Effector memory CD4-positive, alpha-beta T cell (primary cell): Measurements from ENCODE around the gene PRDM2.

Source experiments
- DNase-seq, 3 donors: peaks; one replicate each; pipeline ENCODE4 v3.0.0-alpha.2; 2020
- H3K27ac ChIP-seq: 2 replicates; pipeline ENCODE4 v1.7.0; 2013; ENCODE audit warnings: mild to moderate bottlenecking, low read length, moderate library complexity; ENCODE audit not compliant: insufficient read depth, poor library complexity, severe bottlenecking
- H3K27me3 ChIP-seq: replicated peaks from 2 replicates; pipeline ENCODE4 v1.7.0; 2013; ENCODE audit warnings: mild to moderate bottlenecking, low read length; ENCODE audit not compliant: insufficient read depth, control insufficient read depth, poor library complexity, severe bottlenecking
- H3K36me3 ChIP-seq: 2 replicates; pipeline ENCODE4 v1.7.0; 2013; ENCODE audit warnings: mild to moderate bottlenecking, low read length, moderate library complexity; ENCODE audit not compliant: control insufficient read depth, insufficient read depth
- H3K4me1 ChIP-seq: 2 replicates; pipeline ENCODE4 v1.7.0; 2013; ENCODE audit warnings: low read length, mild to moderate bottlenecking; ENCODE audit not compliant: control insufficient read depth, insufficient read depth, poor library complexity, severe bottlenecking
- H3K4me3 ChIP-seq: 2 replicates; pipeline ENCODE4 v1.7.0; 2013; ENCODE audit warnings: low read length, low read depth, mild to moderate bottlenecking; ENCODE audit not compliant: insufficient read depth, poor library complexity, severe bottlenecking
- H3K9me3 ChIP-seq: 2 replicates; pipeline ENCODE4 v1.7.0; 2013; ENCODE audit warnings: mild to moderate bottlenecking, low read length, moderate library complexity; ENCODE audit not compliant: control insufficient read depth

Gene PRDM2

GRCh38 chr1:13819642-13820041, 119.7 kb downstream of the PRDM2 start:
- Histone ChIP-seq H3K27ac (no peak overlapping the region), H3K4me3 (no peak overlapping the region), H3K36me3 (peaks cover 18% of the 10 kb centered on the region), H3K9me3 (no peaks in the 10 kb centered on the region), H3K27me3 (no peaks in the 10 kb centered on the region), H3K4me1 (no peaks in the 10 kb centered on the region)
- no peak for DNase-seq

GRCh38 chr1:13820055-13820454, 120.1 kb downstream of the PRDM2 start:
- peaks cover 18% of the 10 kb centered on the region for H3K36me3 ChIP-seq
- no peak for DNase-seq
- no peaks in the 10 kb centered on the region for H3K4me1 ChIP-seq
- H3K27me3 ChIP-seq = no peaks in the 10 kb centered on the region
- no peak overlapping the region for H3K4me3 ChIP-seq
- H3K27ac ChIP-seq = no peak overlapping the region
- no peaks in the 10 kb centered on the region for H3K9me3 ChIP-seq

- Histone ChIP-seq H3K27ac (no peak overlapping the region), H3K9me3 (no peaks in the 10 kb centered on the region), H3K27me3 (no peaks in the 10 kb centered on the region), H3K36me3 (peaks cover 18% of the 10 kb centered on the region), H3K4me1 (no peaks in the 10 kb centered on the region), H3K4me3 (no peak overlapping the region)
- no peak for DNase-seq
These were observed 120.5 kb downstream of the PRDM2 start for GRCh38 chr1:13820456-13820855.

- Histone ChIP-seq H3K4me3 (no peak overlapping the region), H3K27me3 (no peaks in the 10 kb centered on the region), H3K4me1 (no peaks in the 10 kb centered on the region), H3K36me3 (peaks cover 18% of the 10 kb centered on the region), H3K9me3 (no peaks in the 10 kb centered on the region), H3K27ac (no peak overlapping the region)
- no peak for DNase-seq
These were observed 123.3 kb downstream of the PRDM2 start for GRCh38 chr1:13823126-13823880.

- Histone ChIP-seq H3K36me3 (peaks cover 18% of the 10 kb centered on the region), H3K27ac (no peak overlapping the region), H3K9me3 (no peaks in the 10 kb centered on the region), H3K4me3 (no peak overlapping the region), H3K27me3 (no peaks in the 10 kb centered on the region), H3K4me1 (no peaks in the 10 kb centered on the region)
- DNase-seq = no peak
These were observed 123.9 kb downstream of the PRDM2 start for GRCh38 chr1:13823936-13824335.

- H3K9me3 ChIP-seq = no peaks in the 10 kb centered on the region
- H3K27me3 ChIP-seq = no peaks in the 10 kb centered on the region
- DNase-seq = no peak
- H3K36me3 ChIP-seq = peaks cover 18% of the 10 kb centered on the region
- H3K4me1 ChIP-seq = no peaks in the 10 kb centered on the region
- no peak overlapping the region for H3K4me3 ChIP-seq
- H3K27ac ChIP-seq = no peak overlapping the region
These were observed 124.6 kb downstream of the PRDM2 start for GRCh38 chr1:13824626-13825025.

- no peak overlapping the region for H3K27ac ChIP-seq
These were observed 125.0 kb downstream of the PRDM2 start for GRCh38 chr1:13825033-13825432.

GRCh38 chr1:13826009-13826408, 126.0 kb downstream of the PRDM2 start:
- Histone ChIP-seq H3K4me1 (no peaks in the 10 kb centered on the region), H3K36me3 (peaks cover 13% of the 10 kb centered on the region), H3K4me3 (no peak overlapping the region), H3K27ac (no peak overlapping the region), H3K9me3 (no peaks in the 10 kb centered on the region), H3K27me3 (no peaks in the 10 kb centered on the region)
- no peak for DNase-seq

More at GRCh38 chr1:13825033-13825432, 125.0 kb downstream of the PRDM2 start:
- Histone ChIP-seq H3K27me3 (no peaks in the 10 kb centered on the region), H3K36me3 (peaks cover 18% of the 10 kb centered on the region), H3K4me3 (no peak overlapping the region), H3K9me3 (no peaks in the 10 kb centered on the region), H3K4me1 (no peaks in the 10 kb centered on the region)
- no peak for DNase-seq

- H3K27me3 ChIP-seq = no peaks in the 10 kb centered on the region
- no peak overlapping the region for H3K27ac ChIP-seq
- no peak overlapping the region for H3K4me3 ChIP-seq
- no peaks in the 10 kb centered on the region for H3K4me1 ChIP-seq
- no peak for DNase-seq
- peaks cover 12% of the 10 kb centered on the region for H3K36me3 ChIP-seq
- no peaks in the 10 kb centered on the region for H3K9me3 ChIP-seq
These were observed 126.6 kb downstream of the PRDM2 start for GRCh38 chr1:13826591-13826990.

- Histone ChIP-seq H3K27ac (no peak overlapping the region), H3K9me3 (no peaks in the 10 kb centered on the region), H3K4me3 (no peak overlapping the region), H3K4me1 (no peaks in the 10 kb centered on the region), H3K36me3 (no peaks in the 10 kb centered on the region), H3K27me3 (no peaks in the 10 kb centered on the region)
- DNase-seq = no peak
These were observed 128.6 kb downstream of the PRDM2 start for GRCh38 chr1:13828454-13829151.
